Measurements from ENCODE around the gene MTG2.
"Not testable (repeated sequence)": the region's sequence is repeated elsewhere in the genome, so short reads cannot be mapped to it uniquely, and the experiment has no call there.

Gene MTG2

GRCh38 chr20:62148383-62148782, 34.4 kb upstream of the MTG2 start:
- not testable (repeated sequence) for H3K4me1 ChIP-seq (ENCODE audit: control insufficient read depth, low read depth, low read length); H3K9me3 ChIP-seq (ENCODE audit: control insufficient read depth, low read depth, low read length); H3K4me3 ChIP-seq (ENCODE audit: low read length); H3K9ac ChIP-seq (ENCODE audit: low read length); H3K27me3 ChIP-seq (ENCODE audit: control insufficient read depth, insufficient read depth, low read length); H3K27ac ChIP-seq (ENCODE audit: low read length)
- H3K36me3 ChIP-seq (ENCODE audit: control insufficient read depth, low read depth, low read length), result peaks cover 10% of the 10 kb centered on the region

DNA sequence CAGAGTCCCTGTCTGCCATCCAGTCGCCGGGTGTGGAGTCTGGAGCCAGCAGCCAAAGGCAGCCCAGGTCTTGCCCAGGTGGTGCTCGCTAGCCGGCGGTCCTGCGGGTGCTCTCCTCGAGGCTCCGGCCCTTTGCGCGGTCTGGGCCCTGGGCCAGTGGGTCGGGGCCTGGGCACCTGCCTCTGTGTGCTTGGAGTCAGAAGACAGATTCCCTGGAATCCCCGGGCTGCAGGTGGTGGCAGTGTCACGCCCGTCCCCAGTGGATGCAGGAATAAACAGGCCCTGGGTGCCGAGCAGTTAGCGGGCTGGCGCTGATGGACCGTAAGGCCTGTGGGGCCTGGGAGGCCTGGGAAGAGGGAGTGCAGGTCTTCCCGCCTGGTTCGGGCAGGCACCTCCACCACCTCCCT, 33.9 kb upstream of the MTG2 start:
- H3K36me3 ChIP-seq (ENCODE audit: control insufficient read depth, low read depth, low read length), result peaks cover 10% of the 10 kb centered on the region
- no peak overlapping the region for H3K9ac ChIP-seq (ENCODE audit: low read length)

GRCh38 chr20:62149532-62150309, 33.1 kb upstream of the MTG2 start:
- H3K36me3 ChIP-seq (ENCODE audit: control insufficient read depth, low read depth, low read length), result peaks cover 10% of the 10 kb centered on the region
- H3K4me3 ChIP-seq (ENCODE audit: low read length), result no peak overlapping the region
- H3K27ac ChIP-seq (ENCODE audit: low read length), result no peak overlapping the region
- no peak overlapping the region for H3K9ac ChIP-seq (ENCODE audit: low read length)
- peaks cover 5% of the 10 kb centered on the region for H3K4me1 ChIP-seq (ENCODE audit: control insufficient read depth, low read depth, low read length)
- H3K27me3 ChIP-seq (ENCODE audit: control insufficient read depth, insufficient read depth, low read length), result no peaks in the 10 kb centered on the region
- H3K9me3 ChIP-seq (ENCODE audit: control insufficient read depth, low read depth, low read length), result no peaks in the 10 kb centered on the region

More for the DNA sequence above, 33.9 kb upstream of the MTG2 start:
- H3K4me1 ChIP-seq (ENCODE audit: control insufficient read depth, low read depth, low read length), result peaks cover 6% of the 10 kb centered on the region
- no peak overlapping the region for H3K4me3 ChIP-seq (ENCODE audit: low read length)
- H3K27me3 ChIP-seq (ENCODE audit: control insufficient read depth, insufficient read depth, low read length), result no peaks in the 10 kb centered on the region
- H3K27ac ChIP-seq (ENCODE audit: low read length), result no peak overlapping the region
- H3K9me3 ChIP-seq (ENCODE audit: control insufficient read depth, low read depth, low read length), result no peaks in the 10 kb centered on the region

- peaks cover 9% of the 10 kb centered on the region for H3K36me3 ChIP-seq (ENCODE audit: control insufficient read depth, low read depth, low read length)
- no peak overlapping the region for H3K4me3 ChIP-seq (ENCODE audit: low read length)
- no peak overlapping the region for H3K27ac ChIP-seq (ENCODE audit: low read length)
- H3K9ac ChIP-seq (ENCODE audit: low read length), result no peak overlapping the region
- H3K9me3 ChIP-seq (ENCODE audit: control insufficient read depth, low read depth, low read length), result no peaks in the 10 kb centered on the region
- H3K27me3 ChIP-seq (ENCODE audit: control insufficient read depth, insufficient read depth, low read length), result no peaks in the 10 kb centered on the region
- H3K4me1 ChIP-seq (ENCODE audit: control insufficient read depth, low read depth, low read length), result peaks cover 6% of the 10 kb centered on the region
Measured at GRCh38 chr20:62150310-62150575, 32.6 kb upstream of the MTG2 start.

GRCh38 chr20:62151225-62151624, 31.6 kb upstream of the MTG2 start:
- H3K27me3 ChIP-seq (ENCODE audit: control insufficient read depth, insufficient read depth, low read length), result no peaks in the 10 kb centered on the region
- no peak overlapping the region for H3K4me3 ChIP-seq (ENCODE audit: low read length)
- H3K36me3 ChIP-seq (ENCODE audit: control insufficient read depth, low read depth, low read length), result peaks cover 3% of the 10 kb centered on the region
- H3K9ac ChIP-seq (ENCODE audit: low read length), result no peak overlapping the region
- H3K27ac ChIP-seq (ENCODE audit: low read length), result no peak overlapping the region
- peaks cover 15% of the 10 kb centered on the region for H3K4me1 ChIP-seq (ENCODE audit: control insufficient read depth, low read depth, low read length)
- H3K9me3 ChIP-seq (ENCODE audit: control insufficient read depth, low read depth, low read length), result no peaks in the 10 kb centered on the region

GRCh38 chr20:62151835-62152364, 30.9 kb upstream of the MTG2 start:
- no peaks in the 10 kb centered on the region for H3K9me3 ChIP-seq (ENCODE audit: control insufficient read depth, low read depth, low read length)
- peaks cover 3% of the 10 kb centered on the region for H3K36me3 ChIP-seq (ENCODE audit: control insufficient read depth, low read depth, low read length)
- H3K27me3 ChIP-seq (ENCODE audit: control insufficient read depth, insufficient read depth, low read length), result no peaks in the 10 kb centered on the region
- H3K4me3 ChIP-seq (ENCODE audit: low read length), result no peak overlapping the region
- H3K4me1 ChIP-seq (ENCODE audit: control insufficient read depth, low read depth, low read length), result peaks cover 19% of the 10 kb centered on the region
- H3K27ac ChIP-seq (ENCODE audit: low read length), result no peak overlapping the region
- no peak overlapping the region for H3K9ac ChIP-seq (ENCODE audit: low read length)

- no peak overlapping the region for H3K9ac ChIP-seq (ENCODE audit: low read length)
- peaks cover 6% of the 10 kb centered on the region for H3K36me3 ChIP-seq (ENCODE audit: control insufficient read depth, low read depth, low read length)
- H3K27ac ChIP-seq (ENCODE audit: low read length), result no peak overlapping the region
- H3K4me3 ChIP-seq (ENCODE audit: low read length), result no peak overlapping the region
- H3K4me1 ChIP-seq (ENCODE audit: control insufficient read depth, low read depth, low read length), result peaks cover 19% of the 10 kb centered on the region
- no peaks in the 10 kb centered on the region for H3K27me3 ChIP-seq (ENCODE audit: control insufficient read depth, insufficient read depth, low read length)
- no peaks in the 10 kb centered on the region for H3K9me3 ChIP-seq (ENCODE audit: control insufficient read depth, low read depth, low read length)
Measured at GRCh38 chr20:62155428-62156253, 27.2 kb upstream of the MTG2 start.

- Histone ChIP-seq H3K9ac (ENCODE audit: low read length) (no peak overlapping the region), H3K4me1 (ENCODE audit: control insufficient read depth, low read depth, low read length) (peaks cover 19% of the 10 kb centered on the region), H3K9me3 (ENCODE audit: control insufficient read depth, low read depth, low read length) (no peaks in the 10 kb centered on the region), H3K27ac (ENCODE audit: low read length) (no peak overlapping the region), H3K27me3 (ENCODE audit: control insufficient read depth, insufficient read depth, low read length) (no peaks in the 10 kb centered on the region), H3K36me3 (ENCODE audit: control insufficient read depth, low read depth, low read length) (peaks cover 10% of the 10 kb centered on the region), H3K4me3 (ENCODE audit: low read length) (no peak overlapping the region)
Measured at GRCh38 chr20:62156254-62156556, 26.6 kb upstream of the MTG2 start.

DNA sequence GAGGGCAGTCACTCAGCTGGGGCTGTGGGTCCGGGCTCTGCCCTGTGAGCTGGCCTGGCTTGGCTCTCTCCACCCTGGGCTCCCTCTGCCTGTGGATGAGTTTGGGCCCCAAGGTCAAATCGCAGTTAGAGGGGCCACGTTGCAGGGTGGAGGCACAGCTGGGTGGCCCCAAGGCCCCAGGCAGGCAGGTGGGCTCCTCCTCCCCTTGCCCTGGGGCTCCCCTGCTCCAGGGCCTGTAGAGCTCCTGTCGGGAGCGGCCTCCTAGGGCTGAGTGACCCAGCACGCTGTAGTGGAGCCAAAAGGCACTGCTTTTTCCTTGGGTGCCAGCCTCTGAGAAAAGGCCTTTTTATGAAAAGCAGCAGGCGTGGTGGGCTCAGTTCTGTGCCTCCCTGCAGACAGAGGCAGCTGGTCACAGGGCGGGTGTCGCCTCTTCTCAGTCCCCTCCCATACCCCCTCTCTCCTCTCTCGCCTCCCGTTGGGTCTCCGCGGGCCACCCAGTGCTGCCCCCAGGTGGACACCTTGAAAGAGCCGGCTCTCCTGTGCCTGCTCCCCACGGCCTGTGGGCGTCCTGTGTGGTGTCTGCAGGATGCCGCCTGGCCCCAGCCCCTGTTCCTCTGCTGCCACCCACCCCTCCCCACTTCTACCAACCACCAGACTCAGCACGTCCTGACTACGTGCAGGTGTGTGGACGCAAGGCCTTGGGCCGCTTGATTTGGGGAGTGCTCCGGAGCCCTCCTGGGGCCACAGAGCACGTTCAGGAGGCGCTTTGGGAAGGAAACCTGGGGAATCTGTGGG, 26.0 kb upstream of the MTG2 start:
- H3K27ac ChIP-seq (ENCODE audit: low read length), result no peak overlapping the region

DNA sequence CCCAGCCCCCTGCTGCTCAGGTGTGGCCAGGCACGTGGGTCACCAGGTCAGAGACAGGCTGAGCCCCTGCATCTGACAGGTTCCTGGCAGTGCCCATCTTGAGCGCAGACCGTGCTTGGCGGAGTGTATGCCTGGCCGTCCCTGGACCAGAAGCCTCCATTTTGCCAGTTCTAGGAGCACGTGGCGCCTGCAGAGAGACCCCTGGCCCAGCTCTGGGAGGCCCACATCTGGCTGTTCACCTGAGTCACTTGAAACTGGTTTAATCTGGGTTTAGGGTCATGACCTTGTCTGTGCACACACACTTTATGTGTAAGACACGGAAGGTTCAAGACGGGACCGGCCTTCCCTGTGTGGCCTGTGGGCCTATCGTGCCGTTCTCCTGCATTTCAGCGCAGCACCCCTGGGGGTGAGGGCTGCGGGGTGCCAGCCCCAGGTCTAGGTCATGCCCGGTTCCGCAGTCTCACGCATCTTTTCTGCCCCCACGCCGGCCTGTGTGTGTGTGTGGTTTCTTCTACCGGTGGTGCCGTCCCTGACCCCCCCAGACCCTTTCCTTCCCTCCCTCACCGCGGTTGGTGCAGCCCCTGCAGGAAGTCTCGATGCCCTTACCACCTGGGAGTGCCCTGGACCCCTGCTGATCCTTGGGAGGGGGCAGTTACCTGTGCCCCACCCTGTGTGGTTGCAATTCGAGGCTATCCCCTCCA, 25.3 kb upstream of the MTG2 start:
- no peak overlapping the region for H3K4me3 ChIP-seq (ENCODE audit: low read length)
- H3K27ac ChIP-seq (ENCODE audit: low read length), result no peak overlapping the region
- no peak overlapping the region for H3K9ac ChIP-seq (ENCODE audit: low read length)
- no peaks in the 10 kb centered on the region for H3K27me3 ChIP-seq (ENCODE audit: control insufficient read depth, insufficient read depth, low read length)
- H3K9me3 ChIP-seq (ENCODE audit: control insufficient read depth, low read depth, low read length), result no peaks in the 10 kb centered on the region
- peaks cover 19% of the 10 kb centered on the region for H3K4me1 ChIP-seq (ENCODE audit: control insufficient read depth, low read depth, low read length)
- H3K36me3 ChIP-seq (ENCODE audit: control insufficient read depth, low read depth, low read length), result peaks cover 15% of the 10 kb centered on the region

More for the DNA sequence above, 26.0 kb upstream of the MTG2 start:
- H3K27me3 ChIP-seq (ENCODE audit: control insufficient read depth, insufficient read depth, low read length), result no peaks in the 10 kb centered on the region
- H3K4me1 ChIP-seq (ENCODE audit: control insufficient read depth, low read depth, low read length), result peaks cover 19% of the 10 kb centered on the region
- peaks cover 16% of the 10 kb centered on the region for H3K36me3 ChIP-seq (ENCODE audit: control insufficient read depth, low read depth, low read length)
- H3K9me3 ChIP-seq (ENCODE audit: control insufficient read depth, low read depth, low read length), result no peaks in the 10 kb centered on the region
- H3K9ac ChIP-seq (ENCODE audit: low read length), result no peak overlapping the region
- H3K4me3 ChIP-seq (ENCODE audit: low read length), result no peak overlapping the region

DNA sequence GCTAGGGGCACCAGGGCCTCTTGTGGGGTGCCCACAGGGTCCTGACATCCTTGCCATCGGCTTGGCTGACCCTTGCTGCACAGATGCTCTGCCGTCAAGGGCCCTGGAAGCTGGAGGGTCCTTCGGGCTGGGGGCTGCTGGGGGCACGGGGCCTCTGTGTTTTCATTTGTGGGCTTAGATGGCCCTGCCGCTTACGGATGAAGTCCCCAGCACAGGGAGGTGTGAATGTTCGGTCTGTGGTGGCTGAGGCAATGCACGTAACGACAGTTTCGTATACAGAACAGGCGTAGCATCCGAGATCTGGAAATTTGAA, 24.8 kb upstream of the MTG2 start:
- no peak overlapping the region for H3K4me3 ChIP-seq (ENCODE audit: low read length)
- no peaks in the 10 kb centered on the region for H3K27me3 ChIP-seq (ENCODE audit: control insufficient read depth, insufficient read depth, low read length)
- no peaks in the 10 kb centered on the region for H3K9me3 ChIP-seq (ENCODE audit: control insufficient read depth, low read depth, low read length)
- H3K36me3 ChIP-seq (ENCODE audit: control insufficient read depth, low read depth, low read length), result peaks cover 17% of the 10 kb centered on the region
- peaks cover 19% of the 10 kb centered on the region for H3K4me1 ChIP-seq (ENCODE audit: control insufficient read depth, low read depth, low read length)
- H3K9ac ChIP-seq (ENCODE audit: low read length), result no peak overlapping the region
- H3K27ac ChIP-seq (ENCODE audit: low read length), result no peak overlapping the region
